T47D (cell line): ENCODE measurements around the gene HK1.
"Not testable (repeated sequence)": the region's sequence is repeated elsewhere in the genome, so short reads cannot be mapped to it uniquely, and the experiment has no call there.

Source experiments
- DNase-seq, 2 experiments: peaks; one replicate each; pipeline versions ENCODE4 v3.0.0 to v3.0.0-alpha.2; 2011 to 2012; ENCODE audit warnings: low read depth in 1 of 2, low spot score in 1 of 2
- JUND ChIP-seq: IDR thresholded peaks from 2 replicates; pipeline ENCODE4 v1.6.1; 2012; ENCODE audit warnings: low read depth
- in situ Hi-C: cut with HindIII; loops from 2 replicates; pipeline ENCODE4 v1.10.0; 2016; ENCODE audit warnings: low sequenced_read_pairs, low pct_unique_long_range_greater_than_20kb

Gene HK1

DNA sequence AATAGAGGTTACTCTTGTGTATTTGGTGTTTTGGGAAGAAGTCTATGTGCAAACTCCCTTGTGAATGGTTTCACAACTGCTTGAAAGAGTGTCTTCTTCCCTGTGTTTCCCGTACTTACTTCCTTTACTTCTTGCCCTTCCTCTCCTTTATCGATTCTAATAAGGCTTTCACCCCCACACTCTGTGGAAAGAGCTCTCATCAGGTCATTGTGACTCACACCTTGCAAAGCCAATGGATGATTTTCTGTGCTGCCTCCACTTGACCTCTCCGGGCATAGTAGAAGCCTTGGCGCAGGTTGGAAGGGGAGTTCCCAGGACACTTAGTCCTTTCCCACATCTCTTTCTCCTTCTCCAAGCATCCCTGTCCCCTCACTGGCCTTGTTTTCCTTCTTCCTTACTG is 166.7 kb downstream of the HK1 start:
- in situ Hi-C loops = no loop called here
- DNase-seq = no peak
- no peak for TF ChIP-seq JUND

GRCh38 chr10:69446229-69446628 is 167.9 kb downstream of the HK1 start:
- DNase-seq = no peak
- TF ChIP-seq JUND = no peak
- in situ Hi-C loops = no loop called here

GRCh38 chr10:69446650-69447151 is 168.4 kb downstream of the HK1 start:
- peak in 1 of 2 experiments; percentile 65 for DNase-seq
- TF ChIP-seq JUND = peak; percentile 79
- in situ Hi-C loops = no loop called here

- peak in 1 of 2 experiments; percentile 91 for DNase-seq
- TF ChIP-seq JUND = no peak
- in situ Hi-C loops = no loop called here
Measured at GRCh38 chr10:69449841-69450240, 171.5 kb downstream of the HK1 start.

- DNase-seq, in situ Hi-C loops: not testable (repeated sequence)
Measured at GRCh38 chr10:69450395-69450794, 172.1 kb downstream of the HK1 start.

GRCh38 chr10:69451209-69451783 is 173.0 kb downstream of the HK1 start, which contains the start of gene TSPAN15:
TSS of gene TSPAN15 (plus strand) at chr10:69451465. CDS start at chr10:69451595, 130 bp downstream.
- in situ Hi-C loops = no loop called here
- TF ChIP-seq JUND = no peak
- peak; percentile 46 to 91 for DNase-seq
